PC-3 (cell line): Measurements from ENCODE around the gene CREM.

Experiments used
- EZH2 ChIP-seq: fragments of 300-600 bp; sonication (generic); IDR thresholded peaks from one replicate; pipeline ENCODE4 v1.6.1; 2017; ENCODE audit warnings: antibody characterized with exemption, mild to moderate bottlenecking, low read length; ENCODE audit not compliant: unreplicated experiment
- EZH2phosphoT487 ChIP-seq: fragments of 300-600 bp; sonication (generic); IDR thresholded peaks from 2 replicates; pipeline ENCODE4 v1.6.1; 2018; ENCODE audit warnings: mild to moderate bottlenecking, antibody characterized with exemption, low read length, borderline replicate concordance
- TF ChIP-seq, protein P1 (sequence below): fragments of 300-600 bp; sonication (generic); conservative IDR thresholded peaks from 2 replicates; pipeline ENCODE4 v1.5.1; 2017; ENCODE audit warnings: antibody characterized with exemption, low read depth, mild to moderate bottlenecking, low read length

DNA sequence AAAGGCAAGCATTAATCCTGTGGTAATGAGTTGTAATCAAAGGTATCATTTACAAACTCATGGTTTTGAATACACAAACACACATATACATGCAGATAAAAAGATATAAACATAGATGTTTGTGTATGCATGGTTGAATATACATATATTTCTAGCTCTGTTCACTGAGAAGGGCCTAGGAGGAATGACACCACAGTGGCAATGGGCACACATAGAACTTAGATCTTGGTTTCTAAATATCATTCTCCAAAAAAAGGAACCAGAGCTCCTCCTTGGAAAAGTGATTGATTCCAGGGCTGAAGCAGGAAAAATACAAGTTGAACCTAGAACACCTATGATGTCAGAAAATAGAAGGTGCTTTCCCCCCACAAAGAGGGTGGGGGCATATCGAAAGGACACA is 43.4 kb upstream of the CREM start:
- TF ChIP-seq, protein P1, sequence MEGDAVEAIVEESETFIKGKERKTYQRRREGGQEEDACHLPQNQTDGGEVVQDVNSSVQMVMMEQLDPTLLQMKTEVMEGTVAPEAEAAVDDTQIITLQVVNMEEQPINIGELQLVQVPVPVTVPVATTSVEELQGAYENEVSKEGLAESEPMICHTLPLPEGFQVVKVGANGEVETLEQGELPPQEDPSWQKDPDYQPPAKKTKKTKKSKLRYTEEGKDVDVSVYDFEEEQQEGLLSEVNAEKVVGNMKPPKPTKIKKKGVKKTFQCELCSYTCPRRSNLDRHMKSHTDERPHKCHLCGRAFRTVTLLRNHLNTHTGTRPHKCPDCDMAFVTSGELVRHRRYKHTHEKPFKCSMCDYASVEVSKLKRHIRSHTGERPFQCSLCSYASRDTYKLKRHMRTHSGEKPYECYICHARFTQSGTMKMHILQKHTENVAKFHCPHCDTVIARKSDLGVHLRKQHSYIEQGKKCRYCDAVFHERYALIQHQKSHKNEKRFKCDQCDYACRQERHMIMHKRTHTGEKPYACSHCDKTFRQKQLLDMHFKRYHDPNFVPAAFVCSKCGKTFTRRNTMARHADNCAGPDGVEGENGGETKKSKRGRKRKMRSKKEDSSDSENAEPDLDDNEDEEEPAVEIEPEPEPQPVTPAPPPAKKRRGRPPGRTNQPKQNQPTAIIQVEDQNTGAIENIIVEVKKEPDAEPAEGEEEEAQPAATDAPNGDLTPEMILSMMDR = no peak
- TF ChIP-seq EZH2 (no peak), EZH2phosphoT487 (no peak)
